B cell (primary cell): ENCODE results near the gene PLA2G10. TPM values are rescaled to one million over a fixed set of nuclear protein-coding genes. Genes with fewer than 3 reads are reported as not detected.
"Not testable (repeated sequence)": the region's sequence is repeated elsewhere in the genome, so short reads cannot be mapped to it uniquely, and the experiment has no call there.

ENCODE experiments used
- ATAC-seq: fragments of 200-7000 bp; cut with Tn5 transposase; one replicate; pipeline ENCODE4 v1.10.0; 2021; ENCODE audit warnings: low read depth, mild to moderate bottlenecking, moderate number of reproducible peaks, moderate library complexity
- CTCF ChIA-PET: fragments of 350-600 bp; sonication (Branson Sonifier 250); formaldehyde crosslinking; loops from one replicate; lab custom pipeline; 2021; ENCODE audit warnings: antibody characterized with exemption, inconsistent platforms; lab: Charles Lee
- POLR2A ChIA-PET: fragments of 350-600 bp; sonication (Branson Sonifier 250); formaldehyde crosslinking; loops from one replicate; lab custom pipeline; 2021; ENCODE audit warnings: antibody characterized with exemption; lab: Charles Lee
- DNase-seq: peaks from one replicate; pipeline ENCODE4 v3.0.0; 2013
- H2AFZ ChIP-seq: 2 replicates; pipeline ENCODE4 v1.6.1; 2012; ENCODE audit warnings: mild to moderate bottlenecking, low read depth, low read length; ENCODE audit not compliant: insufficient read depth, poor library complexity, severe bottlenecking
- H3K27ac ChIP-seq, 2 donors: 1 replicate in 1 of 2; 2 replicates in 1 of 2; pipeline ENCODE4 v1.5.1; 2012 to 2013; ENCODE audit warnings: low read length in 2 of 2, mild to moderate bottlenecking in 2 of 2, moderate library complexity in 1 of 2
- H3K27me3 ChIP-seq, 4 experiments: fragments of 200-600 bp in 1 of 4; sonication (generic) in 1 of 4; replicated peaks in 1 of 4; 1 replicate in 2 of 4; 2 replicates in 2 of 4; pipeline versions ENCODE4 v1.6.1 to v1.7.0; 2013 to 2016; ENCODE audit warnings: low read length in 3 of 4, mild to moderate bottlenecking in 2 of 4, mixed read lengths in 1 of 4, moderate library complexity in 1 of 4; ENCODE audit not compliant: insufficient read depth in 4 of 4, control insufficient read depth in 3 of 4; ENCODE audit errors: control extremely low read depth in 1 of 4
- H3K36me3 ChIP-seq, 2 experiments: replicated peaks in 1 of 2; 1 replicate in 1 of 2; 2 replicates in 1 of 2; pipeline versions ENCODE4 v1.6.1 to v1.7.1; 2013; ENCODE audit warnings: low read length in 1 of 2; ENCODE audit not compliant: insufficient read depth in 2 of 2, control insufficient read depth in 1 of 2; ENCODE audit errors: control extremely low read depth in 1 of 2, extremely low read depth in 1 of 2
- H3K4me1 ChIP-seq, 2 donors: fragments of 200-600 bp in 1 of 2; sonication (generic) in 1 of 2; 1 replicate in 1 of 2; 2 replicates in 1 of 2; pipeline versions ENCODE4 v1.5.1 to v1.6.1; 2013 to 2017; ENCODE audit warnings: low read length in 2 of 2; ENCODE audit not compliant: control insufficient read depth in 2 of 2, insufficient read depth in 2 of 2
- H3K4me2 ChIP-seq: replicated peaks from 2 replicates; pipeline ENCODE3; 2012; ENCODE audit warnings: mild to moderate bottlenecking, low read depth, low read length; ENCODE audit not compliant: poor library complexity, severe bottlenecking
- H3K4me3 ChIP-seq, 5 experiments: fragments of 200-600 bp in 1 of 5; sonication (generic) in 1 of 5; 1 replicate in 3 of 5; 2 replicates in 2 of 5; pipeline versions ENCODE4 v1.5.1 to v1.7.0; 2011 to 2016; ENCODE audit warnings: low read length in 4 of 5, mild to moderate bottlenecking in 4 of 5, low read depth in 2 of 5, control low read depth in 1 of 5, moderate library complexity in 1 of 5; ENCODE audit not compliant: insufficient read depth in 1 of 5; ENCODE audit errors: control extremely low read depth in 1 of 5, extremely low read depth in 1 of 5
- H3K79me2 ChIP-seq: fragments of 200-600 bp; sonication (generic); one replicate; pipeline ENCODE4 v1.6.0; 2016; ENCODE audit warnings: low read length; ENCODE audit not compliant: control insufficient read depth, insufficient read depth
- H3K9ac ChIP-seq: fragments of 200-600 bp; sonication (generic); 2 replicates; pipeline ENCODE4 v1.6.1; 2017; ENCODE audit warnings: mild to moderate bottlenecking, low read length, moderate library complexity
- H3K9me3 ChIP-seq, 3 donors: one replicate each; pipeline versions ENCODE4 v1.6.1 to v1.7.1; 2013; ENCODE audit warnings: low read length in 2 of 3; ENCODE audit not compliant: control insufficient read depth in 2 of 3, insufficient read depth in 1 of 3; ENCODE audit errors: control extremely low read depth in 1 of 3
- H4K20me1 ChIP-seq: 2 replicates; pipeline ENCODE4 v1.6.0; 2012; ENCODE audit warnings: mild to moderate bottlenecking, low read length; ENCODE audit not compliant: insufficient read depth, control insufficient read depth, poor library complexity, severe bottlenecking
- H3K27ac Mint-ChIP-seq: one replicate; pipeline ENCODE4 v1.8.0; 2021; ENCODE audit warnings: mixed read lengths
- H3K27me3 Mint-ChIP-seq: one replicate; pipeline ENCODE4 v1.8.0; 2021; ENCODE audit warnings: mixed read lengths
- H3K4me1 Mint-ChIP-seq: one replicate; pipeline ENCODE4 v1.8.0; 2021; ENCODE audit warnings: mixed read lengths
- H3K4me3 Mint-ChIP-seq: one replicate; pipeline ENCODE4 v1.8.0; 2021; ENCODE audit warnings: mixed read lengths
- H3K9me3 Mint-ChIP-seq: one replicate; pipeline ENCODE4 v1.8.0; 2022; ENCODE audit warnings: mixed read lengths; ENCODE audit not compliant: insufficient read depth
- EZH2 ChIP-seq: IDR thresholded peaks from 2 replicates; pipeline ENCODE4 v1.6.1; 2012; ENCODE audit warnings: borderline replicate concordance, low read depth, mild to moderate bottlenecking, moderate library complexity, low read length; ENCODE audit not compliant: insufficient read depth, poor library complexity, severe bottlenecking
- WGBS: methylation state at CpG from one replicate; pipeline ENCODE4 v1.1.5; 2013; ENCODE audit warnings: missing lambda C conversion rate; ENCODE audit not compliant: insufficient coverage; 5-methylcytosine and 5-hydroxymethylcytosine counted together
- intact Hi-C: fragments of 100-400 bp; cut with micrococcal nuclease; formaldehyde crosslinking; loops from one replicate; pipeline ENCODE4 v1.10.0; 2022
- polyA plus RNA-seq: library from polyadenylated mRNA; depleted of rRNA; stranded (reverse); fragments of >200 nt; gene quantifications from 2 replicates; pipeline ENCODE4 v1.2.3, GENCODE V29; 2012
- total RNA-seq, 2 donors: library from RNA; stranded (reverse); fragments of 120-200 nt in 1 of 2; gene quantifications; 1 replicate in 1 of 2; 2 replicates in 1 of 2; pipeline versions ENCODE4 v1.2.3 to v1.2.4, GENCODE V29; 2013 to 2022
- TF ChIP-seq, protein P1 (sequence below): fragments of 200-600 bp; IDR thresholded peaks from one replicate; pipeline ENCODE4 v1.8.0; 2022; ENCODE audit warnings: antibody characterized with exemption, mild to moderate bottlenecking

PLA2G10 gene
- total and polyA plus RNA-seq, 2 donors (not counting 1 experiment from before 2014, with no cell fraction given) = not detected

DNA sequence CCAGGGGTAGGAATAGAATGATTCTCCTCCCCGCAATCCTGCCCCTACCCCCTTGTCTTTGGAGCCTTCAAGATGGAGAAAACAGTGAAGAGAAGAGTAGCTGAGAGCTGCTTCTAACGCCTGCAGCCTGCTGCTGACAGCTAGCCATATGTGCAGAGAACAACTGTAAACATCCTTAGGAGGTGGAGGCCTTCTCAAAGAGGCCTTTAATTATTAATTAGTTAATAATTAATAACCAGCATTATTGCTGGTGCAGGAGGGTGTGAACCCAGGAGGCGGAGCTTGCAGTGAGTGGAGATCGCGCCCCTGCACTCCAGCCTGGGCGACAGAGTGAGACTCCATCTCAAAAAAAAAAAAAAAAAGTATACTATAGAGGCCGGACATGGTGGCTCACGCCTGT, 52.9 kb downstream of the PLA2G10 start:
- ChIA-PET CTCF (interaction anchor here (0.7 kb wide), 1 partner anchor 1546 kb away, joined by 3 read pairs; no protein-coding TSS in a partner anchor), POLR2A (interaction anchor here (0.8 kb wide), 1 partner anchor 32 kb away, joined by 3 read pairs; no protein-coding TSS in a partner anchor)
- ATAC-seq (no peak), DNase-seq (no peak)
- TF ChIP-seq EZH2 = no peak
- TF ChIP-seq, protein P1, sequence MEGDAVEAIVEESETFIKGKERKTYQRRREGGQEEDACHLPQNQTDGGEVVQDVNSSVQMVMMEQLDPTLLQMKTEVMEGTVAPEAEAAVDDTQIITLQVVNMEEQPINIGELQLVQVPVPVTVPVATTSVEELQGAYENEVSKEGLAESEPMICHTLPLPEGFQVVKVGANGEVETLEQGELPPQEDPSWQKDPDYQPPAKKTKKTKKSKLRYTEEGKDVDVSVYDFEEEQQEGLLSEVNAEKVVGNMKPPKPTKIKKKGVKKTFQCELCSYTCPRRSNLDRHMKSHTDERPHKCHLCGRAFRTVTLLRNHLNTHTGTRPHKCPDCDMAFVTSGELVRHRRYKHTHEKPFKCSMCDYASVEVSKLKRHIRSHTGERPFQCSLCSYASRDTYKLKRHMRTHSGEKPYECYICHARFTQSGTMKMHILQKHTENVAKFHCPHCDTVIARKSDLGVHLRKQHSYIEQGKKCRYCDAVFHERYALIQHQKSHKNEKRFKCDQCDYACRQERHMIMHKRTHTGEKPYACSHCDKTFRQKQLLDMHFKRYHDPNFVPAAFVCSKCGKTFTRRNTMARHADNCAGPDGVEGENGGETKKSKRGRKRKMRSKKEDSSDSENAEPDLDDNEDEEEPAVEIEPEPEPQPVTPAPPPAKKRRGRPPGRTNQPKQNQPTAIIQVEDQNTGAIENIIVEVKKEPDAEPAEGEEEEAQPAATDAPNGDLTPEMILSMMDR = no peak
- no peaks in the 10 kb centered on the region for H3K27me3 Mint-ChIP-seq
- H3K4me1 ChIP-seq = peaks cover 0 to 4% of the 10 kb centered on the region in 2 donors
- no peak overlapping the region for H3K4me3 ChIP-seq
- no peak overlapping the region for H3K27ac ChIP-seq
- H3K27ac Mint-ChIP-seq = no peak overlapping the region
- H4K20me1 ChIP-seq = peaks cover 73% of the 10 kb centered on the region
- H3K4me1 Mint-ChIP-seq = peaks cover 32% of the 10 kb centered on the region
- H2AFZ ChIP-seq = no peak overlapping the region
- no peaks in the 10 kb centered on the region for H3K9me3 ChIP-seq
- no peak overlapping the region for H3K4me2 ChIP-seq
- no peak overlapping the region for H3K4me3 Mint-ChIP-seq
- WGBS = 83% methylated on average over 1 of the region's 8 CpGs
- no peak overlapping the region for H3K9ac ChIP-seq
- H3K79me2 ChIP-seq = peaks cover 97% of the 10 kb centered on the region
- intact Hi-C loops = no loop called here
- H3K9me3 Mint-ChIP-seq = no peaks in the 10 kb centered on the region
- H3K36me3 ChIP-seq = peaks cover 13 to 49% of the 10 kb centered on the region in 2 experiments
- no peaks in the 10 kb centered on the region for H3K27me3 ChIP-seq

DNA sequence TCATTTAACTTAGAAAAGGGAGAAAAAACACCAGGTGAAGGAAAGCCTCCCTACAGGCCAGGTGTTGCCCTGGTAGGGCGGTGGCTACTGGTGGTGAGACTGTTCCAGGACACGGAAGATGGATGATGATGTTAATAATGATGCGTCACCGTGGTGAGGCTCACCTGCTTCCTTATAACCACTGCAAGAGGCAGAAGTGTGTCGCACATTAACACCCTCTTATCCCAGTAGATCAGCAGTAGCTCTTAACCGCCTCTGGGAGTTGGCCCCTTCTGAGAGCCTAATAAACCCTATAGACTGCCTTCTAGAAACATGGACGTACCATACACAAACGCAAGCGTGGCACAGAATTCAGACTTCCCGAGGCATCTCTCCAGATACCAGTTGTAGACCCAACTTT, 53.6 kb downstream of the PLA2G10 start:
- ChIA-PET POLR2A (interaction anchor here (0.8 kb wide), 1 partner anchor 32 kb away, joined by 3 read pairs; no protein-coding TSS in a partner anchor), CTCF (no interaction called here)
- H4K20me1 ChIP-seq = peaks cover 79% of the 10 kb centered on the region
- H3K27me3 ChIP-seq = no peaks in the 10 kb centered on the region
- no peak overlapping the region for H2AFZ ChIP-seq
- intact Hi-C loops = no loop called here
- H3K4me1 Mint-ChIP-seq = peaks cover 36% of the 10 kb centered on the region
- no peak overlapping the region for H3K4me3 Mint-ChIP-seq
- no peak overlapping the region for H3K4me3 ChIP-seq
- H3K9me3 Mint-ChIP-seq = no peaks in the 10 kb centered on the region
- ATAC-seq (no peak), DNase-seq (no peak)
- H3K4me2 ChIP-seq = no peak overlapping the region
- TF ChIP-seq, protein P1 = no peak
- TF ChIP-seq EZH2 = no peak
- no peaks in the 10 kb centered on the region for H3K27me3 Mint-ChIP-seq
- H3K9me3 ChIP-seq = no peaks in the 10 kb centered on the region
- no peak overlapping the region for H3K9ac ChIP-seq
- H3K4me1 ChIP-seq = peaks cover 0 to 4% of the 10 kb centered on the region in 2 donors
- peaks cover 98% of the 10 kb centered on the region for H3K79me2 ChIP-seq
- no peak overlapping the region for H3K27ac Mint-ChIP-seq
- H3K36me3 ChIP-seq = peaks cover 11 to 43% of the 10 kb centered on the region in 2 experiments
- WGBS = 91% methylated on average over 6 of the region's 10 CpGs
- H3K27ac ChIP-seq = no peak overlapping the region

DNA sequence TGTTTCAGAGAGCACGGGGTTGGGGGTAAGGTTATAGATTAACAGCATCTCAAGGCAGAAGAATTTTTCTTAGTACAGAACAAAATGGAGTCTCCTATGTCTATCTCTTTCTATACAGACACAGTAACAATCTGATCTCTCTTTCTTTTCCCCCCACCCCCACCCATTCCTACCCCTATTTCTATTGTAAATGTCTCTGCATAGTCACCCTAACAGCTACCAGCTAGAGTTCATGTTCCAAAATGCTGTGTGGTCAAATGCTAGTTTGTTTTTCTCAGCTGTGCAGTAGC, 57.2 kb downstream of the PLA2G10 start:
- no CpG with 5 or more reads among the region's 1 CpG for WGBS
- H3K9ac ChIP-seq, DNase-seq, H3K27me3 Mint-ChIP-seq, H3K27ac Mint-ChIP-seq, H3K9me3 ChIP-seq, H3K27ac ChIP-seq, H2AFZ ChIP-seq, H3K4me3 ChIP-seq, H3K4me2 ChIP-seq, H3K9me3 Mint-ChIP-seq, ATAC-seq, H3K27me3 ChIP-seq, POLR2A ChIA-PET, CTCF ChIA-PET, H3K4me3 Mint-ChIP-seq: not testable (repeated sequence)
- peaks cover 55% of the 10 kb centered on the region for H3K4me1 Mint-ChIP-seq
- intact Hi-C loops = loop anchor here (10.0 kb wide), 1 partner anchor 458 kb away; the partner anchor contains the start of gene RRN3
- Histone ChIP-seq H3K36me3 (peaks cover 5 to 14% of the 10 kb centered on the region in 2 experiments), H3K79me2 (peaks cover 94% of the 10 kb centered on the region), H4K20me1 (peaks cover 73% of the 10 kb centered on the region), H3K4me1 (peaks cover 18 to 24% of the 10 kb centered on the region in 2 donors)
